Endodermal cell (in vitro differentiated cells): Measurements from ENCODE around the gene FYN. TPM values are rescaled to one million over a fixed set of nuclear protein-coding genes. Genes with fewer than 3 reads are reported as not detected.
"Not testable (repeated sequence)": the region's sequence is repeated elsewhere in the genome, so short reads cannot be mapped to it uniquely, and the experiment has no call there.

ENCODE experiments used
- DNase-seq: peaks from one replicate; pipeline ENCODE4 v3.0.0-alpha.2; 2017
- H3K27ac ChIP-seq: 2 replicates; pipeline ENCODE4 v1.5.1; 2013; ENCODE audit warnings: mild to moderate bottlenecking, low read depth, low read length, moderate library complexity
- H3K27me3 ChIP-seq: 2 replicates; pipeline ENCODE4 v1.6.1; 2013; ENCODE audit warnings: mild to moderate bottlenecking, low read length, moderate library complexity; ENCODE audit not compliant: insufficient read depth, control insufficient read depth, poor library complexity, severe bottlenecking
- H3K36me3 ChIP-seq: 2 replicates; pipeline ENCODE4 v1.7.0; 2013; ENCODE audit warnings: mild to moderate bottlenecking, low read length, moderate library complexity; ENCODE audit not compliant: control insufficient read depth, insufficient read depth
- H3K4me1 ChIP-seq: one replicate; pipeline ENCODE4 v1.7.0; 2013; ENCODE audit warnings: low read length; ENCODE audit not compliant: control insufficient read depth, insufficient read depth
- H3K4me3 ChIP-seq: 2 replicates; pipeline ENCODE4 v1.5.1; 2013; ENCODE audit warnings: mild to moderate bottlenecking, low read length, moderate library complexity
- H3K9ac ChIP-seq: 2 replicates; pipeline ENCODE4 v1.6.1; 2013; ENCODE audit warnings: mild to moderate bottlenecking, low read length, moderate library complexity; ENCODE audit not compliant: poor library complexity, severe bottlenecking; ENCODE audit errors: extremely low read depth
- H3K9me3 ChIP-seq: 2 replicates; pipeline ENCODE4 v1.6.1; 2013; ENCODE audit warnings: mild to moderate bottlenecking, low read length, moderate library complexity; ENCODE audit not compliant: control insufficient read depth
- H3K27ac Mint-ChIP-seq: 2 replicates; pipeline ENCODE4 v1.8.0; 2020; ENCODE audit warnings: mixed read lengths
- H3K27me3 Mint-ChIP-seq: 2 replicates; pipeline ENCODE4 v1.8.0; 2021; ENCODE audit warnings: mild to moderate bottlenecking, mixed read lengths; ENCODE audit not compliant: insufficient read depth
- H3K36me3 Mint-ChIP-seq: 2 replicates; pipeline ENCODE4 v1.8.0; 2020; ENCODE audit warnings: low read depth, mixed read lengths
- H3K4me1 Mint-ChIP-seq: 2 replicates; pipeline ENCODE4 v1.8.0; 2020; ENCODE audit warnings: mixed read lengths
- H3K4me3 Mint-ChIP-seq: 2 replicates; pipeline ENCODE4 v1.8.0; 2020; ENCODE audit warnings: mild to moderate bottlenecking, moderate library complexity, mixed read lengths
- H3K9me3 Mint-ChIP-seq: 2 replicates; pipeline ENCODE4 v1.8.0; 2020; ENCODE audit warnings: mild to moderate bottlenecking, mixed read lengths
- CTCF ChIP-seq: fragments of 200-600 bp; sonication (generic); conservative IDR thresholded peaks from 2 replicates; pipeline ENCODE4 v1.5.0; 2021; ENCODE audit warnings: antibody characterized with exemption, mild to moderate bottlenecking
- WGBS, 2 experiments: methylation state at CpG; one replicate each; pipeline versions ENCODE4 v1.1.5 to v1.1.7; 2013; ENCODE audit warnings: missing lambda C conversion rate in 2 of 2, mixed read lengths in 1 of 2; ENCODE audit not compliant: insufficient coverage in 1 of 2, insufficient read length in 1 of 2; 5-methylcytosine and 5-hydroxymethylcytosine counted together
- total RNA-seq, 2 donors: library from RNA; stranded (reverse); fragmentation: NEBNext Ultra II Directional in 1 of 2; extraction: Animal tissue kit (Norgen Biotek cat#: 25700) in 1 of 2; gene quantifications; 2 replicates in 1 of 2; 3 replicates in 1 of 2; pipeline ENCODE4 v1.2.1, GENCODE V29; 2021

Gene FYN
- total RNA-seq, 2 donors from 2014 or later: 70.0 to 96.4 TPM

GRCh38 chr6:111791415-111791814, 81.8 kb downstream of the FYN start:
- H3K4me1 Mint-ChIP-seq: peaks cover 7% of the 10 kb centered on the region
- no peak overlapping the region for H3K4me3 ChIP-seq
- DNase-seq: no peak
- H3K27me3 ChIP-seq: no peaks in the 10 kb centered on the region
- H3K27ac Mint-ChIP-seq: no peak overlapping the region
- no peak for TF ChIP-seq CTCF
- no peak overlapping the region for H3K27ac ChIP-seq
- H3K9me3 ChIP-seq: no peaks in the 10 kb centered on the region
- H3K36me3 Mint-ChIP-seq: no peaks in the 10 kb centered on the region
- H3K4me3 Mint-ChIP-seq: no peak overlapping the region
- H3K4me1 ChIP-seq: peaks cover 6% of the 10 kb centered on the region
- H3K36me3 ChIP-seq: no peaks in the 10 kb centered on the region
- WGBS, 2 experiments: 76% methylated on average over 2 of the region's 2 CpGs; no CpG with 5 or more reads in 1 of the 2 experiments
- no peaks in the 10 kb centered on the region for H3K27me3 Mint-ChIP-seq
- no peak overlapping the region for H3K9ac ChIP-seq
- H3K9me3 Mint-ChIP-seq: no peaks in the 10 kb centered on the region

- Histone ChIP-seq H3K9me3 (no peaks in the 10 kb centered on the region), H3K4me1 (peaks cover 6% of the 10 kb centered on the region), H3K27ac (peak overlapping the region; percentile 5), H3K4me3 (no peak overlapping the region), H3K36me3 (no peaks in the 10 kb centered on the region), H3K9ac (no peak overlapping the region), H3K27me3 (no peaks in the 10 kb centered on the region)
- H3K27ac Mint-ChIP-seq: no peak overlapping the region
- peaks cover 2% of the 10 kb centered on the region for H3K36me3 Mint-ChIP-seq
- TF ChIP-seq CTCF: no peak
- 93 to 99% methylated on average over 4 of the region's 4 CpGs for WGBS, 2 experiments
- no peaks in the 10 kb centered on the region for H3K9me3 Mint-ChIP-seq
- no peaks in the 10 kb centered on the region for H3K27me3 Mint-ChIP-seq
- DNase-seq: no peak
- H3K4me3 Mint-ChIP-seq: no peak overlapping the region
- peaks cover 9% of the 10 kb centered on the region for H3K4me1 Mint-ChIP-seq
These were observed 83.7 kb downstream of the FYN start for GRCh38 chr6:111789598-111789997.

- H3K27ac ChIP-seq: peak overlapping the region; percentile 44
- 67 to 94% methylated on average over 1 of the region's 1 CpG for WGBS, 2 experiments
These were observed 84.6 kb downstream of the FYN start for GRCh38 chr6:111788379-111789276.

GRCh38 chr6:111786151-111786550, 87.1 kb downstream of the FYN start:
- H3K4me3 Mint-ChIP-seq, H3K9me3 ChIP-seq, DNase-seq, H3K4me3 ChIP-seq, H3K9me3 Mint-ChIP-seq, H3K27ac ChIP-seq, H3K27me3 Mint-ChIP-seq, H3K9ac ChIP-seq, H3K36me3 Mint-ChIP-seq, H3K27me3 ChIP-seq, H3K36me3 ChIP-seq, H3K27ac Mint-ChIP-seq: not testable (repeated sequence)
- 100% methylated on average over 1 of the region's 2 CpGs for WGBS, 2 experiments
- peaks cover 10% of the 10 kb centered on the region for H3K4me1 ChIP-seq
- H3K4me1 Mint-ChIP-seq: peaks cover 31% of the 10 kb centered on the region

More at GRCh38 chr6:111788379-111789276, 84.6 kb downstream of the FYN start:
- Mint-ChIP-seq H3K27me3 (no peaks in the 10 kb centered on the region), H3K27ac (no peak overlapping the region), H3K9me3 (no peaks in the 10 kb centered on the region), H3K36me3 (peaks cover 2% of the 10 kb centered on the region), H3K4me3 (no peak overlapping the region), H3K4me1 (peaks cover 15% of the 10 kb centered on the region)
- no peak overlapping the region for H3K9ac ChIP-seq
- peaks cover 6% of the 10 kb centered on the region for H3K4me1 ChIP-seq
- TF ChIP-seq CTCF: no peak
- no peaks in the 10 kb centered on the region for H3K9me3 ChIP-seq
- DNase-seq: no peak
- no peaks in the 10 kb centered on the region for H3K36me3 ChIP-seq
- no peak overlapping the region for H3K4me3 ChIP-seq
- no peaks in the 10 kb centered on the region for H3K27me3 ChIP-seq
